Endothelial cell of umbilical vein (primary cell): ENCODE measurements around the gene CNNM3. TPM values are rescaled to one million over a fixed set of nuclear protein-coding genes. Genes with fewer than 3 reads are reported as not detected.

Experiments
- BruUV-seq: library from RNA; stranded (reverse); fragments of 400-500 nt; replicated peaks from 2 replicates; lab custom pipeline; 2021; lab: Mats Ljungman, UMichigan
- CTCF ChIA-PET: fragments of 300-600, 350-600 bp; sonication (Branson Sonifier 250); formaldehyde crosslinking; loops from one replicate; lab custom pipeline; 2021; ENCODE audit warnings: antibody characterized with exemption, inconsistent platforms; lab: Charles Lee
- POLR2A ChIA-PET: fragments of 300-600, 350-600 bp; sonication (Branson Sonifier 250); formaldehyde crosslinking; loops from one replicate; lab custom pipeline; 2021; ENCODE audit warnings: antibody characterized with exemption, inconsistent platforms; lab: Charles Lee
- DNase-seq: peaks from one replicate; pipeline ENCODE4 v3.0.0-alpha.2; 2011; ENCODE audit warnings: low read depth, low spot score
- FAIRE-seq: peaks from 2 replicates; lab custom pipeline; 2011; peaks lifted over from hg19 to GRCh38; lab: Jason Lieb, UNC
- H2AFZ ChIP-seq: 2 replicates; pipeline ENCODE4 v1.6.0; 2012; ENCODE audit warnings: low read depth, low read length, control low read depth, inconsistent platforms
- H3K27ac ChIP-seq: 2 replicates; pipeline ENCODE4 v1.5.1; 2011; ENCODE audit warnings: low read depth, mild to moderate bottlenecking, control low read depth, low read length, moderate library complexity; ENCODE audit not compliant: insufficient read depth
- H3K27me3 ChIP-seq, 2 experiments: 2 replicates each; pipeline versions ENCODE4 v1.6.0 to v1.6.1; 2011; ENCODE audit warnings: low read length in 2 of 2, mixed read lengths in 1 of 2; ENCODE audit not compliant: control insufficient read depth in 2 of 2, insufficient read depth in 2 of 2
- H3K36me3 ChIP-seq, 2 experiments: 2 replicates in 1 of 2; 3 replicates in 1 of 2; pipeline ENCODE4 v1.5.1; 2011; ENCODE audit warnings: low read length in 2 of 2, mild to moderate bottlenecking in 1 of 2, moderate library complexity in 1 of 2; ENCODE audit not compliant: control insufficient read depth in 2 of 2, insufficient read depth in 2 of 2; ENCODE audit errors: extremely low read depth in 1 of 2
- H3K4me1 ChIP-seq: 3 replicates; pipeline ENCODE4 v1.5.1; 2011; ENCODE audit warnings: mild to moderate bottlenecking, low read length; ENCODE audit not compliant: control insufficient read depth, insufficient read depth; ENCODE audit errors: extremely low read depth
- H3K4me2 ChIP-seq: 2 replicates; pipeline ENCODE4 v1.6.1; 2011; ENCODE audit warnings: low read length, control low read depth, mixed read lengths; ENCODE audit not compliant: insufficient read depth
- H3K4me3 ChIP-seq, 3 experiments: fragments of 200-600 bp in 1 of 3; sonication (generic), shearing (Covaris generic) in 1 of 3; replicated peaks in 1 of 3; 2 replicates each; pipeline ENCODE4 v1.5.1; 2011 to 2016; ENCODE audit warnings: control low read depth in 3 of 3, low read length in 3 of 3, mild to moderate bottlenecking in 2 of 3, inconsistent platforms in 1 of 3, low read depth in 1 of 3, moderate library complexity in 1 of 3; ENCODE audit not compliant: insufficient read depth in 1 of 3
- H3K79me2 ChIP-seq: 2 replicates; pipeline ENCODE4 v1.6.0; 2012; ENCODE audit warnings: low read length, inconsistent platforms; ENCODE audit not compliant: control insufficient read depth, insufficient read depth
- H3K9ac ChIP-seq: replicated peaks from 2 replicates; pipeline ENCODE3; 2011; ENCODE audit warnings: low read length, control low read depth; ENCODE audit not compliant: insufficient read depth; ENCODE audit errors: extremely low read depth
- H3K9me1 ChIP-seq: replicated peaks from 3 replicates; pipeline ENCODE4 v1.6.0; 2011; ENCODE audit warnings: mild to moderate bottlenecking, low read length; ENCODE audit not compliant: control insufficient read depth, insufficient read depth; ENCODE audit errors: extremely low read depth
- H3K9me3 ChIP-seq: replicated peaks from 2 replicates; pipeline ENCODE4 v1.5.1; 2012; ENCODE audit warnings: low read length, inconsistent platforms; ENCODE audit not compliant: control insufficient read depth, insufficient read depth
- H4K20me1 ChIP-seq: replicated peaks from 2 replicates; pipeline ENCODE3; 2011; ENCODE audit warnings: mild to moderate bottlenecking, low read length; ENCODE audit not compliant: control insufficient read depth, insufficient read depth; ENCODE audit errors: extremely low read depth
- EZH2 ChIP-seq: IDR thresholded peaks from 2 replicates; pipeline ENCODE4 v1.6.1; 2012; ENCODE audit warnings: borderline replicate concordance, low read depth, mild to moderate bottlenecking, moderate library complexity, low read length, inconsistent platforms; ENCODE audit not compliant: severe bottlenecking
- FOS ChIP-seq: IDR thresholded peaks from 2 replicates; pipeline ENCODE4 v1.6.1; 2011; ENCODE audit warnings: mild to moderate bottlenecking, low read length, moderate library complexity, borderline replicate concordance; ENCODE audit not compliant: insufficient read depth
- GATA2 ChIP-seq: IDR thresholded peaks from 2 replicates; pipeline ENCODE4 v1.7.0; 2011; ENCODE audit warnings: low read depth, mild to moderate bottlenecking, moderate library complexity, mixed read lengths, low read length; ENCODE audit not compliant: insufficient read length, insufficient read depth
- JUN ChIP-seq: IDR thresholded peaks from 2 replicates; pipeline ENCODE4 v1.6.1; 2011; ENCODE audit warnings: borderline replicate concordance, low read depth; ENCODE audit not compliant: insufficient read length, insufficient read depth
- MAX ChIP-seq: IDR thresholded peaks from 2 replicates; pipeline ENCODE4 v1.6.1; 2011; ENCODE audit not compliant: insufficient read depth, insufficient read length
- MYC ChIP-seq: IDR thresholded peaks from one replicate; pipeline ENCODE4 v1.6.1; 2011; ENCODE audit warnings: mild to moderate bottlenecking, low read depth, low read length
- POLR2A ChIP-seq: IDR thresholded peaks from 2 replicates; pipeline ENCODE4 v1.6.1; 2012; ENCODE audit warnings: low read depth, mild to moderate bottlenecking, control low read depth, low read length
- POLR2AphosphoS5 ChIP-seq: IDR thresholded peaks from 2 replicates; pipeline ENCODE4 v1.6.1; 2012; ENCODE audit warnings: low read depth, mild to moderate bottlenecking, control low read depth, low read length, moderate library complexity; ENCODE audit not compliant: insufficient read depth
- dilution Hi-C: fragments of 300-500 bp; cut with MboI; formaldehyde crosslinking; loops from one replicate; pipeline ENCODE4 v1.15.0; 2019; ENCODE audit warnings: low sequenced_read_pairs; ENCODE audit not compliant: extremely low pct_ligation_motif_present
- intact Hi-C: fragments of 100-400 bp; cut with micrococcal nuclease; formaldehyde crosslinking; loops from one replicate; pipeline ENCODE4 v1.10.0; 2022
- polyA plus RNA-seq, 4 experiments: library from polyadenylated mRNA; depleted of rRNA in 3 of 4; stranded (reverse) in 3 of 4; unstranded in 1 of 4; fragments of >200 nt; gene quantifications; 2 replicates each; pipeline versions ENCODE4 v1.2.1 to v1.2.3, GENCODE V29; 2011 to 2012; ENCODE audit warnings: missing spikeins in 1 of 4
- total RNA-seq: library from RNA; stranded (reverse); gene quantifications from 2 replicates; pipeline ENCODE4 v1.2.3, GENCODE V29; 2021
- TF ChIP-seq, protein P1 (sequence below), 2 donors: IDR thresholded peaks; 1 replicate in 1 of 2; 2 replicates in 1 of 2; pipeline ENCODE4 v1.5.1; 2011; ENCODE audit warnings: low read length in 2 of 2, mild to moderate bottlenecking in 2 of 2, moderate library complexity in 2 of 2, control low read depth in 1 of 2, inconsistent platforms in 1 of 2, low read depth in 1 of 2; ENCODE audit not compliant: insufficient read depth in 1 of 2; ENCODE audit errors: extremely low read depth in 1 of 2

Gene CNNM3
- total and polyA plus RNA-seq, 2 donors (not counting 3 experiments of a cell fraction or from before 2014, with no cell fraction given), result 13.0 to 14.9 TPM

- Histone ChIP-seq H3K36me3 (peaks cover 4 to 43% of the 10 kb centered on the region in 2 experiments), H3K9me3 (no peaks in the 10 kb centered on the region), H2AFZ (no peak overlapping the region), H3K4me1 (peaks cover 30% of the 10 kb centered on the region), H3K27me3 (no peaks in the 10 kb centered on the region), H3K79me2 (no peaks in the 10 kb centered on the region), H3K9me1 (no peaks in the 10 kb centered on the region), H3K4me3 (no peak overlapping the region), H4K20me1 (no peaks in the 10 kb centered on the region), H3K27ac (no peak overlapping the region), H3K9ac (no peak overlapping the region), H3K4me2 (no peak overlapping the region)
- no TSS peak for BruUV-seq
- ChIA-PET CTCF (interaction anchor here (2.2 kb wide), 1 partner anchor 87 kb away, joined by 5 read pairs; no protein-coding TSS in a partner anchor), POLR2A (no interaction called here)
- dilution Hi-C loops (no loop called here), intact Hi-C loops (no loop called here)
- no peak for TF ChIP-seq POLR2A
- no peak for TF ChIP-seq FOS
- no peak for TF ChIP-seq POLR2AphosphoS5
- TF ChIP-seq EZH2, result no peak
- no peak for TF ChIP-seq MYC
- no peak for TF ChIP-seq GATA2
- TF ChIP-seq, protein P1, sequence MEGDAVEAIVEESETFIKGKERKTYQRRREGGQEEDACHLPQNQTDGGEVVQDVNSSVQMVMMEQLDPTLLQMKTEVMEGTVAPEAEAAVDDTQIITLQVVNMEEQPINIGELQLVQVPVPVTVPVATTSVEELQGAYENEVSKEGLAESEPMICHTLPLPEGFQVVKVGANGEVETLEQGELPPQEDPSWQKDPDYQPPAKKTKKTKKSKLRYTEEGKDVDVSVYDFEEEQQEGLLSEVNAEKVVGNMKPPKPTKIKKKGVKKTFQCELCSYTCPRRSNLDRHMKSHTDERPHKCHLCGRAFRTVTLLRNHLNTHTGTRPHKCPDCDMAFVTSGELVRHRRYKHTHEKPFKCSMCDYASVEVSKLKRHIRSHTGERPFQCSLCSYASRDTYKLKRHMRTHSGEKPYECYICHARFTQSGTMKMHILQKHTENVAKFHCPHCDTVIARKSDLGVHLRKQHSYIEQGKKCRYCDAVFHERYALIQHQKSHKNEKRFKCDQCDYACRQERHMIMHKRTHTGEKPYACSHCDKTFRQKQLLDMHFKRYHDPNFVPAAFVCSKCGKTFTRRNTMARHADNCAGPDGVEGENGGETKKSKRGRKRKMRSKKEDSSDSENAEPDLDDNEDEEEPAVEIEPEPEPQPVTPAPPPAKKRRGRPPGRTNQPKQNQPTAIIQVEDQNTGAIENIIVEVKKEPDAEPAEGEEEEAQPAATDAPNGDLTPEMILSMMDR (IDR thresholded peaks at IDR 0.05; ENCODE audit: extremely low read depth in 1 of 2, insufficient read depth in 1 of 2, low read depth in 1 of 2, low read length in 2 of 2), result no peak
- no peak for TF ChIP-seq JUN
- TF ChIP-seq MAX, result no peak
- no peak for FAIRE-seq
- no peak for DNase-seq
Observed at GRCh38 chr2:96863575-96864342, 47.7 kb downstream of the CNNM3 start.
